Common myeloid progenitor, CD34-positive (primary cell): Measurements from ENCODE around the gene MESP1.
"Not testable (repeated sequence)": the region's sequence is repeated elsewhere in the genome, so short reads cannot be mapped to it uniquely, and the experiment has no call there.

ENCODE experiments used
- CTCF ChIA-PET: fragments of 350-600 bp; sonication (Branson Sonifier 250); formaldehyde crosslinking; loops from one replicate; lab custom pipeline; 2021; ENCODE audit warnings: antibody characterized with exemption; lab: Charles Lee
- POLR2A ChIA-PET: fragments of 350-600 bp; sonication (Branson Sonifier 250); formaldehyde crosslinking; loops from one replicate; lab custom pipeline; 2021; ENCODE audit warnings: antibody characterized with exemption; lab: Charles Lee
- DNase-seq, 3 donors: peaks; one replicate each; pipeline versions ENCODE4 v3.0.0 to v3.0.0-alpha.2; 2013
- H3K27ac ChIP-seq, 2 experiments: 1 replicate in 1 of 2; 2 replicates in 1 of 2; pipeline ENCODE4 v1.7.0; 2013; ENCODE audit warnings: inconsistent platforms in 2 of 2, low read length in 2 of 2, mild to moderate bottlenecking in 2 of 2, low read depth in 1 of 2, moderate library complexity in 1 of 2; ENCODE audit not compliant: severe bottlenecking in 2 of 2, insufficient read depth in 1 of 2, poor library complexity in 1 of 2
- H3K27me3 ChIP-seq, 5 experiments: replicated peaks in 2 of 5; 1 replicate in 3 of 5; 2 replicates in 2 of 5; pipeline versions ENCODE4 v1.6.1 to v1.7.0; 2013; ENCODE audit warnings: low read length in 4 of 5, mild to moderate bottlenecking in 2 of 5, moderate library complexity in 2 of 5, inconsistent platforms in 1 of 5; ENCODE audit not compliant: insufficient read depth in 5 of 5, control insufficient read depth in 4 of 5
- H3K36me3 ChIP-seq, 4 experiments: 1 replicate in 2 of 4; 2 replicates in 2 of 4; pipeline versions ENCODE4 v1.6.1 to v1.7.0; 2013; ENCODE audit warnings: low read length in 3 of 4, control low read depth in 1 of 4, mild to moderate bottlenecking in 1 of 4; ENCODE audit not compliant: control insufficient read depth in 4 of 4, insufficient read depth in 4 of 4
- H3K4me1 ChIP-seq, 4 experiments: 1 replicate in 3 of 4; 2 replicates in 1 of 4; pipeline versions ENCODE4 v1.6.1 to v1.7.1; 2013; ENCODE audit warnings: low read length in 3 of 4, mild to moderate bottlenecking in 3 of 4, control low read depth in 1 of 4, inconsistent platforms in 1 of 4, moderate library complexity in 1 of 4; ENCODE audit not compliant: control insufficient read depth in 4 of 4, insufficient read depth in 4 of 4; ENCODE audit errors: control extremely low read depth in 1 of 4
- H3K4me3 ChIP-seq, 7 experiments: 1 replicate in 4 of 7; 2 replicates in 3 of 7; pipeline versions ENCODE4 v1.5.1 to v1.7.0; 2013; ENCODE audit warnings: mild to moderate bottlenecking in 7 of 7, low read length in 6 of 7, moderate library complexity in 6 of 7, inconsistent platforms in 2 of 7, low read depth in 2 of 7, control low read depth in 1 of 7; ENCODE audit not compliant: insufficient read depth in 4 of 7, control insufficient read depth in 1 of 7; ENCODE audit errors: extremely low read depth in 1 of 7
- H3K9me3 ChIP-seq, 5 experiments: 1 replicate in 4 of 5; 2 replicates in 1 of 5; pipeline versions ENCODE4 v1.6.1 to v1.7.1; 2013; ENCODE audit warnings: low read length in 4 of 5, mild to moderate bottlenecking in 2 of 5, inconsistent platforms in 1 of 5, low read depth in 1 of 5, moderate library complexity in 1 of 5; ENCODE audit not compliant: control insufficient read depth in 4 of 5, insufficient read depth in 2 of 5; ENCODE audit errors: control extremely low read depth in 1 of 5
- WGBS: methylation state at CpG from one replicate; pipeline ENCODE4 v1.1.5; 2013; ENCODE audit not compliant: insufficient coverage; 5-methylcytosine and 5-hydroxymethylcytosine counted together

MESP1 gene

GRCh38 chr15:89785774-89786140 is 34.7 kb upstream of the MESP1 start:
- POLR2A ChIA-PET: no interaction called here
- peaks cover 7 to 47% (median 26%) of the 10 kb centered on the region in 4 experiments for H3K36me3 ChIP-seq
- no peak overlapping the region for H3K4me3 ChIP-seq
- H3K4me1 ChIP-seq: peaks cover 0 to 20% (median 2%) of the 10 kb centered on the region in 4 experiments
- H3K9me3 ChIP-seq: peaks cover 0 to 12% (median 7%) of the 10 kb centered on the region in 5 experiments
- no peak overlapping the region for H3K27ac ChIP-seq
- CTCF ChIA-PET: interaction anchor here (1.5 kb wide), 1 partner anchor 89 kb away, joined by 3 read pairs; no protein-coding TSS in a partner anchor
- no peak for DNase-seq
- H3K27me3 ChIP-seq: no peaks in the 10 kb centered on the region

- ChIA-PET POLR2A (interaction anchor here (0.5 kb wide), 1 partner anchor 13 kb away, joined by 5 read pairs; no protein-coding TSS in a partner anchor), CTCF (interaction anchor here (1.5 to 1.8 kb wide), 2 partner anchors 14 to 89 kb away, joined by 3 to 7 read pairs; no protein-coding TSS in a partner anchor)
- Histone ChIP-seq H3K4me3 (no peak overlapping the region), H3K27me3 (no peaks in the 10 kb centered on the region), H3K27ac (no peak overlapping the region), H3K9me3 (peaks cover 0 to 12% (median 7%) of the 10 kb centered on the region in 5 experiments), H3K4me1 (peaks cover 0 to 26% (median 2%) of the 10 kb centered on the region in 4 experiments), H3K36me3 (peaks cover 4 to 42% (median 23%) of the 10 kb centered on the region in 4 experiments)
- no peak for DNase-seq
- 95% methylated on average over 11 of the region's 13 CpGs for WGBS
These were observed 34.2 kb upstream of the MESP1 start for GRCh38 chr15:89785064-89785773.

GRCh38 chr15:89784686-89784960 is 33.6 kb upstream of the MESP1 start:
- 100% methylated on average over 6 of the region's 7 CpGs for WGBS
- no peaks in the 10 kb centered on the region for H3K27me3 ChIP-seq
- CTCF ChIA-PET: interaction anchor here (1.5 to 1.8 kb wide), 2 partner anchors 13 to 90 kb away, joined by 3 to 7 read pairs; no protein-coding TSS in a partner anchor

GRCh38 chr15:89783861-89784685 is 33.0 kb upstream of the MESP1 start:
- Histone ChIP-seq H3K9me3 (peaks cover 0 to 12% (median 7%) of the 10 kb centered on the region in 5 experiments), H3K27ac (no peak overlapping the region), H3K4me1 (peaks cover 0 to 27% (median 2%) of the 10 kb centered on the region in 4 experiments), H3K27me3 (no peaks in the 10 kb centered on the region), H3K4me3 (no peak overlapping the region), H3K36me3 (peaks cover 2 to 35% (median 20%) of the 10 kb centered on the region in 4 experiments)
- 95% methylated on average over 10 of the region's 15 CpGs for WGBS
- POLR2A ChIA-PET: interaction anchor here (0.5 to 1.5 kb wide), 2 partner anchors 12 to 30 kb away, joined by 3 to 5 read pairs; no protein-coding TSS in a partner anchor
- no peak for DNase-seq
- CTCF ChIA-PET: interaction anchor here (1.0 to 1.8 kb wide), 7 partner anchors 12 to 315 kb away, joined by 3 to 7 read pairs (median 3); no protein-coding TSS in a partner anchor

More at GRCh38 chr15:89784686-89784960, 33.6 kb upstream of the MESP1 start:
- DNase-seq: no peak
- Histone ChIP-seq H3K36me3 (peaks cover 2 to 39% (median 22%) of the 10 kb centered on the region in 4 experiments), H3K4me1 (peaks cover 0 to 27% (median 2%) of the 10 kb centered on the region in 4 experiments), H3K27ac (no peak overlapping the region), H3K9me3 (peaks cover 0 to 12% (median 7%) of the 10 kb centered on the region in 5 experiments), H3K4me3 (no peak overlapping the region)
- POLR2A ChIA-PET: interaction anchor here (0.5 kb wide), 1 partner anchor 12 kb away, joined by 5 read pairs; no protein-coding TSS in a partner anchor

GRCh38 chr15:89783111-89783860 is 32.2 kb upstream of the MESP1 start:
- peaks cover 0 to 27% (median 2%) of the 10 kb centered on the region in 4 experiments for H3K4me1 ChIP-seq
- CTCF ChIA-PET: interaction anchor here (1.0 to 1.8 kb wide), 6 partner anchors 12 to 316 kb away, joined by 3 to 7 read pairs (median 4); no protein-coding TSS in a partner anchor
- peak in 2 of 3 donors; percentile 19 to 28 for DNase-seq
- peak overlapping the region in 1 of 2 experiments; percentile 36 for H3K27ac ChIP-seq
- POLR2A ChIA-PET: interaction anchor here (1.5 kb wide), 1 partner anchor 30 kb away, joined by 3 read pairs; no protein-coding TSS in a partner anchor
- H3K9me3 ChIP-seq: peaks cover 0 to 9% (median 5%) of the 10 kb centered on the region in 5 experiments
- WGBS: 97% methylated on average over 11 of the region's 14 CpGs
- H3K27me3 ChIP-seq: no peaks in the 10 kb centered on the region
- H3K4me3 ChIP-seq: no peak overlapping the region
- peaks cover under 1 to 32% (median 16%) of the 10 kb centered on the region in 4 experiments for H3K36me3 ChIP-seq

GRCh38 chr15:89782619-89782950 is 31.5 kb upstream of the MESP1 start:
- CTCF ChIA-PET: interaction anchor here (1.2 to 1.8 kb wide), 3 partner anchors 13 to 316 kb away, joined by 3 to 6 read pairs (median 3); no protein-coding TSS in a partner anchor
- H3K9me3 ChIP-seq, H3K27ac ChIP-seq, H3K27me3 ChIP-seq, DNase-seq, H3K4me3 ChIP-seq: not testable (repeated sequence)
- POLR2A ChIA-PET: interaction anchor here (1.5 kb wide), 1 partner anchor 31 kb away, joined by 3 read pairs; no protein-coding TSS in a partner anchor
- 94% methylated on average over 3 of the region's 9 CpGs for WGBS
- Histone ChIP-seq H3K4me1 (peaks cover 0 to 27% (median 4%) of the 10 kb centered on the region in 4 experiments), H3K36me3 (peaks cover 0 to 25% (median 10%) of the 10 kb centered on the region in 4 experiments)
